Femur (tissue), 1 donor: Measurements from ENCODE around the gene PIK3C2A.

Source experiments
- DNase-seq: peaks from one replicate; pipeline ENCODE4 v3.0.0-alpha.2; 2017

The PIK3C2A gene

GRCh38 chr11:17217401-17217800 is 9.6 kb upstream of the PIK3C2A start:
- no peak for DNase-seq

DNA sequence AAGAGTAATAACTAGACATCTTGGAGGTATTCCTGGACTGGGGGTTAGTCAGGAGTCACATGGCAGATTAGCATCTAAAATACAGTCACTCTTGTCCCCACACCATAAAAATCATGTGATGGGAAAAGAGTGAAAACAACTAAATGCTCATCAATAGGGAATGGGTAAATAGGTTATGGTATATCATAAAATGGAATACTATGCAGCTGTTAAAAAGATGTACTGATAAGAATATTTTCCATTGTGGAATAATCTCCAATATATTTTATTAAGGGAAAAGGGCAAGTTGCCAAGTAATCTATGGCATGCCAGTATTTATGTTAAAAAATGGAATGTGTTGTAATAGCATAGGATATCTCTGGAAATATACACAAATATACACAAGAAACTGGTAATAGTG is 6.6 kb upstream of the PIK3C2A start:
- no peak for DNase-seq

- DNase-seq: no peak
Observed at GRCh38 chr11:17211286-17211685, 3.5 kb upstream of the PIK3C2A start.

DNA sequence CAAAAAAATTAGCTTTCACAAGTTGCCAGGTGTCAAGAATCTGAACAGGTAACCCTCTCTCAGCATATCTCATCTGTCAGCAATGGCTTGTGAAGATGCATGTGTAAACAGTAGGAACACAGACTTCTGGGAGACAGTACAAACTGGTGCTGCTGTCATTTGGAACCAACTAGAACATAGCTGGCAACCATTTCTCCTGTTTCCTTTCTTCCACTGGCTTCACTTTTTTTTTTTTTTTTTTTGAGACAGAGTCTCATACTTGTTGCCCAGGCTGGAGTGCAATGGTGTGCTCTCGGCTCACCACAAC is 2.1 kb upstream of the PIK3C2A start:
- no peak for DNase-seq

- peak; percentile 70 for DNase-seq
Observed at GRCh38 chr11:17208257-17208999, 642 bp upstream of the PIK3C2A start.

DNA sequence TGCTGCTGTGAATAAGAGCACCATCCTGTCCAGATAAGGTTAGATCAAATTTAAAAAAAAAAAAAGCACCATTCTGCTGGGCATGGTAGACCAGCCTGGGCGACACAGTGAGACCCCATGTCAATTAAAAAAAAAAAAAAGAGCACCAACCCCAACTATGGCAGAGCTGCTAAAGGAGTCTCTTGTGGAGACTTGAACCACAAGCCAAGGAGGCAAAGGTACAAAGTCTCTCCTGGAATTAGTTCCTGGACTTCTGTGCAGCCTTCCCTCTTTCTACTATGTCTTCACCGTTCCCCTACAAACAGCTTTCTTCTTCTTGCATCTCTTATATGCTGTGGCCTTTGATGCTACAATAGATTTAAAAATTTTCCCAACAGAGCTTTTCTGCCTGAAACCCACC is 1.3 kb downstream of the PIK3C2A start:
- DNase-seq: no peak

DNA sequence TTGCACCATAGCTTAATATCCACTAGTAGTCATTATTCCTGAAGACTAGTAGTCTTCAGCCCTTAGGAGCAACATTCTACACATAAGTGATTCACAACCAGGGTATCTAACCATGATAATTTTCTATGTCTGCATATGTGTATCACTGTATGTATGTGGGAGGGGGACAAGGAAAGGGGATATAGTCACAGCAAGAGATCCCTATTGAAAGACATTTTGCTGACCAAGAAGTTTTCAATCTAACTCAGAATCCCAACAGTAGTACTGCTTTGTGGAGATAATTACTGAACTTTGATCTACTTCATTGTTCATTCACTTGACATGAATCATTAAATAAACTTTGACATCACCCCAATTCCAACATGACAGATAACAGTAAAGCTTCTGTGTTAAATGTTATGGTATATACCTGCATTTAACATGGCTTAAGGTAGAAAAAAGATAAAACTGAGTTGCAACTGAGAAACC is 10.3 kb downstream of the PIK3C2A start:
- no peak for DNase-seq

- DNase-seq: no peak
Observed at GRCh38 chr11:17188675-17189074, 19.1 kb downstream of the PIK3C2A start.

GRCh38 chr11:17186932-17187692 is 20.7 kb downstream of the PIK3C2A start:
- no peak for DNase-seq

- no peak for DNase-seq
Observed at GRCh38 chr11:17185938-17186337, 21.8 kb downstream of the PIK3C2A start.

DNA sequence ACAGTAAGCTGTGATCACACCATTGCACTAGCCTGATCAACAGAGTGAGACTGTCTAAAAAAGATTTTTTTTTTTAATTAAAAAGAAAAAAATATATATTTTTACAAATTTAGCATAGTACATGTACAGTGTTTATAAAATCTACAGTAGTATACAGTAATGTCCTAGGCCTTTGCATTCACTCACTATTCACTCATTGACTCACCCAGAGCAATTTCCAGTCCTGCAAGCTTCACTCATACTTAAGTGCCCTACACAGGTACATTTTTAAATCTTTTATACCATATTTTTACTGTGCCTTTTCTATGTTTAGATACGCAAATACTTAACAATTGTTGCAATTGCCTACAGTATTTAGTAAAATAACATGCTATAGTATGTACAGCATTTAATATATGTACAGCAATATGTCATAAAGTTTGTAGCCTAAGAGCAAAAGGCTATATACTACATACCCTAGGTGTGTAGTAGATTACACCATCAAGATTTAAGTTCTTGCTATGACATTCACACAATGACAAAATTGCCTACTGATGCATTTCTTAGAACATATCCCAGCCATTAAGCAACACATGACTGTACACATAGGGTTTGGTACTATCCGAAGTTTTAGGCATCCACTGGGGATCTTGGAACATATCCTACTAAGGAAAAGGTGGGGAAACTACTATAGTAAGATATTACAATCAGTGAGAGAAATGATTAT is 22.8 kb downstream of the PIK3C2A start:
- DNase-seq: no peak

DNA sequence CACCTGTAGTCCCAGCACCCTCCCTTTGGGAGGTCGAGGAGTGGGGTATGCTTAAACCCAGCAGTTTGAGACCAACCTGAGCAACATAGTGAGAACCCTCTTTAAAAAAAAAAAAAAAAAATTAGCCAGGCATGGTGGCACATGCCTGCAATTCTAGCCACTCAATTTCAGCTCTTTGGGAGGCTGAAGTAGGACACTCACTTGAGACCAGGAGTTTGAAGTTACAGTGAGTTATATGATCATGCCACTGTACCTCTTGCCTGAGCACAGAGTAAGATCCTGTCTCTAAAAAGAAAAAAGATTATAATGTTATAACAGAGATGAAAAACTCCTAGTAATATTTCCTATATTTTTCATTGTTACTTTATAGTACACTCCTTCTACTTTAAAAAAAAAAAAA is 23.9 kb downstream of the PIK3C2A start:
- no peak for DNase-seq

- DNase-seq: no peak
Observed at GRCh38 chr11:17179970-17180369, 27.8 kb downstream of the PIK3C2A start.

DNA sequence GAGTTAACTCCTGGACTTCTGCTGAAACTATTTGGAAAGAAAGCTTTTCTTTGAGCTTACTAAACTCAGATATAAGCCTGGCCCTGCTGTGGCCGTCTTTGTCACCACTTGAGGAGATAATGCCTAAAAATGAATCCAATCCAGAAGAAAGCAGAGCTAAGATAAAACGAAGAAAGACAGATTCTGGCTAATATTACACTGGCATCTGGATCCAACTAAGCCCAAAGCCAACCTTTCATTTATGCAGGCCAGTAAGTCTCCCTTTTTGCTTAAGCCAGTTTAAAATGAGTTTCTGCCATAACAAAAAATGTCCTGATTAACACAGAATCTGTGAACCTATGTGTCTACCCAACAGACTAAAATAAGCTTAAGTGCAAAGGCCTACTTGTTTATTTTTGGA is 34.5 kb downstream of the PIK3C2A start:
- DNase-seq: no peak

GRCh38 chr11:17171916-17172315 is 35.9 kb downstream of the PIK3C2A start:
- DNase-seq: no peak

- DNase-seq: no peak
Observed at GRCh38 chr11:17171343-17171742, 36.4 kb downstream of the PIK3C2A start.

DNA sequence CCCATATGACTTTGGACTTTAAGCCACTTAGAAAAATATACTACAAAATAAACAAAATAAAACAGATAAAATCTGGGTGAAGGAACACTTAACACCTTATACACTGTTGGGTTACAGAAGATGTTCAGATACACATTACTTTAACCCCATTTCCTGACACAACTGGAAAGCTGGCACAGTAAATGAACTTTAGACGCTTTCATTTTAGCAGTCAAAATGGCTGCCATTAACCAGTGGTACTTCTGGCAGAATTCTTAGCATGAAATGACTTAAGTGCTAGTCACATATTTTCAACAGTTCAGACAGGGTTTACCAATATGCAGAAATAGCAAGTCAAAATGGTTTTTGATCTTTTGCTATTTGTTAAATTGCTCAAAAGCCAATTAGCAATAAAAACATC is 37.9 kb downstream of the PIK3C2A start:
- DNase-seq: no peak

GRCh38 chr11:17165247-17165890 is 42.4 kb downstream of the PIK3C2A start:
- DNase-seq: no peak

DNA sequence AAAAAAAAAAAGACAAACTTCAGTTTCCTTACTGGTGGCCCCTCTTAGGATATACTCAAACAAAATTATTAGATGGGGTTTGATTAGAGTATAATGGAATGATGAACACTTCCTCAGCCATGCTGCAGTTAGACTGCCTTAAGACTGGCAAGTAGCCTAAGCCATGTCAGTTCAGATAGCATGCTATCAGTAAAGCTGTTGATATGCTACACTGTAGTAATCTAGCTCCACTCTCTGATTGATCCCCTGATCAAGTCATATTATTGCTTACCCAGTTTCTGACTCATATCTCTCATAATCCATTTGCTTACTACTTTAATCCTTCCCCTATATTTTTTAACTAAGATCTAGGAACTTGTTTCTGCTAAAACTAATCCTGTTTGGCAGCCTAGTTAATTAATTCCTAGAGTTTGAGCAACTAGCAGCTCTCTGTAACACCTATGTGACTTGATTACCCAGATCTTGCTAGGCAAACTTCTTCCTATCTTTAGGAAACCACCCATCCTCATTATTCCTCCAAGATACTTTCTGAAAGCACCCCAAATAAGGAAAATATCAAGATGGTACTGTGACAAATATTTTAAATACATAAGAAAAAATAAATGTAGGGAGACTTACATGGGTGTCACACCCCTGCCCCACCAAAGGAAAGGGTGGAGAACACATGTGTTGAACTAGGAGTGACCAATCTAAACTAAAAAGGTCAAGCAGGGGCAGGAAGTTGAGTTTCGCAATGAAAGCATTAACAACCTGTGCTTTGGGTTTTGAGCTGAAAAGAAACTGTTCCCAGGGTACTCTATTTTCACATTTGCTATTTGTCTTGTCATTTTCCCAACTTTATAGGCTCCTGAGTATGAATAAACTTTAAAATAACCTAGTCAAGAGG is 43.2 kb downstream of the PIK3C2A start:
- DNase-seq: no peak

- DNase-seq: no peak
Observed at GRCh38 chr11:17163736-17164135, 44.0 kb downstream of the PIK3C2A start.

- no peak for DNase-seq
Observed at GRCh38 chr11:17163291-17163690, 44.5 kb downstream of the PIK3C2A start.

DNA sequence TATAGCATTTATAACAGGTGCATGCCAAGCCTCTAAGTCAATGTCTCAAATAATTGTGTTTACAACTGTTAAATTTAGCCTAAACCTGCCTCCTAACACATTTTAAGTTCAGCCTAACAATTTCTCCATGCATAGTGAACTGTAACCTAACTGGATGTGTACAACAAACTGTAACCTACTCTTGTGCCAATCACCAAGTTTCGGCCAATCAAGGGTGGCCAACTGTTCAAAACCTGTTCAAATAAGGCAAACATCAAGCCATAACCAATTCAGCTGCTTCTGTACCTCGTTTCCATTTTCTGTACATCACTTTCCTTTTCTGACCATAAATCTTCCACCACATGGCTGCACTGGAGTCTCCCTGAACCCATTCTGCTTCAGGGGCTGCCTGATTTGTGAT is 45.4 kb downstream of the PIK3C2A start:
- DNase-seq: no peak
